Choroid plexus epithelial cell (primary cell): Measurements from ENCODE around the gene TTC4.

ENCODE experiments used
- DNase-seq: peaks from one replicate; pipeline ENCODE4 v3.0.0-alpha.2; 2010; ENCODE audit warnings: low read depth
- H3K4me3 ChIP-seq: 2 replicates; pipeline ENCODE4 v1.5.1; 2011; ENCODE audit warnings: low read depth, mild to moderate bottlenecking, control low read depth, low read length, moderate library complexity
- TF ChIP-seq, protein P1 (sequence below): conservative IDR thresholded peaks from 2 replicates; pipeline ENCODE4 v1.5.1; 2011; ENCODE audit warnings: low read depth, mild to moderate bottlenecking, control low read depth, inconsistent platforms, low read length, moderate library complexity

TTC4 gene

DNA sequence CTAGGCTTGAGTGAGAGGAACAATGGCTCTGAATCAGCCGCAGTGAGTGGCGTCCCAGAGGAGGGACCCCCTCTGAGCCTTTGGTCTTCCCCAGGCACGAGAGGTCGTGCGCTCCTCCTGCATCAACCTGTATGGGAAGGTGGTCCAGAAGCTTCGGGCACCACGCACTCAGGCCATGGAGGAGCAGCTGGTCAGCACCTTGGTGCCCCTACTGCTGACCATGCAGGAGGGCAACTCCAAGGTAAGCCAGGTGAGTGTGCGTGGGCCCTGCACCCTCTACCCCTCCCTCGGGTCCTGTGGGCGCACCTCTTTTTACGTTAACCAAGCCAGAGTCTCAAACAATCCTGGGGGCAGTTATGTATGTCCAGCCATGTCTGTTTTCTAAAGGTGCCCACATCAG, 13.7 kb upstream of the TTC4 start:
- no peak for DNase-seq
- TF ChIP-seq, protein P1, sequence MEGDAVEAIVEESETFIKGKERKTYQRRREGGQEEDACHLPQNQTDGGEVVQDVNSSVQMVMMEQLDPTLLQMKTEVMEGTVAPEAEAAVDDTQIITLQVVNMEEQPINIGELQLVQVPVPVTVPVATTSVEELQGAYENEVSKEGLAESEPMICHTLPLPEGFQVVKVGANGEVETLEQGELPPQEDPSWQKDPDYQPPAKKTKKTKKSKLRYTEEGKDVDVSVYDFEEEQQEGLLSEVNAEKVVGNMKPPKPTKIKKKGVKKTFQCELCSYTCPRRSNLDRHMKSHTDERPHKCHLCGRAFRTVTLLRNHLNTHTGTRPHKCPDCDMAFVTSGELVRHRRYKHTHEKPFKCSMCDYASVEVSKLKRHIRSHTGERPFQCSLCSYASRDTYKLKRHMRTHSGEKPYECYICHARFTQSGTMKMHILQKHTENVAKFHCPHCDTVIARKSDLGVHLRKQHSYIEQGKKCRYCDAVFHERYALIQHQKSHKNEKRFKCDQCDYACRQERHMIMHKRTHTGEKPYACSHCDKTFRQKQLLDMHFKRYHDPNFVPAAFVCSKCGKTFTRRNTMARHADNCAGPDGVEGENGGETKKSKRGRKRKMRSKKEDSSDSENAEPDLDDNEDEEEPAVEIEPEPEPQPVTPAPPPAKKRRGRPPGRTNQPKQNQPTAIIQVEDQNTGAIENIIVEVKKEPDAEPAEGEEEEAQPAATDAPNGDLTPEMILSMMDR: no peak
- no peak overlapping the region for H3K4me3 ChIP-seq

DNA sequence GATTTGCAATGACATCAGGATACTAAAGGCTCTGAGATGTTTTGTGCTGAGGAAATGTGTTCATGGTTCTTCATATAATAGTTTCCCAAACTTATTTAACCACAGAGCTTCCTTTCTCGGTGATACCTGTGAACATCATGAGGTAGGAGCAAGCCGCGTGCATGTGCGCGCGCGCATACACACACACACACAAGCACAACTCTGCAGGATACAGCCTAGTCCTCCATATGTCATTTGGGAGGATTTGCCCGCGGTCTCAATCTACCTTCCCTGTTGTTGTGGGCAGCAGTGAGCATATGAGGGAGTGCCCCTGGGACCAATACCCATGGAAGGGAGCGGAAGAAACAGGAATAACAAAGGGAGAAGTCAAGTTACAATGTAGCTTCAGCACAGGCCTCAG, 12.2 kb upstream of the TTC4 start:
- DNase-seq: no peak
- TF ChIP-seq, protein P1: no peak
- no peak overlapping the region for H3K4me3 ChIP-seq

DNA sequence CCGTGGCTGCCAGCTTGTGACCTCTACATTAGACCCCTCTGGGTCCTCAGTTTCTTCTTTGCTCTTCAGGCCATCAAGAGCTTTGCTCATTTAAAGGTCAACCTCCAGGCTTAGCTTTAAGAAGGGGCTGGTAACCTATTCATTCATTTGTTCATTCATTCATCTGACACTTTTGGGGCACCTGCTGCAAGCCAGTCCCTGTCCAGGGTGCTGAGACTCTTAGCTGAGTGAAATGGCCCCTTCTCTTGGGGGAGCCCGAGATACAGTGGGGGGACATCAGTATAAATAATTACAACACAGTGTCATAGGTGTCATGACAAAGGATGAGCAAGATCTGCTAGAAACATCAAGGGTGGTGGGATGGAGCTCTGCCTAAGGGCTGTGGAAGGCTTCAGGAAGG, 10.5 kb upstream of the TTC4 start:
- peak; percentile 14 for DNase-seq
- TF ChIP-seq, protein P1: no peak
- H3K4me3 ChIP-seq: no peak overlapping the region

DNA sequence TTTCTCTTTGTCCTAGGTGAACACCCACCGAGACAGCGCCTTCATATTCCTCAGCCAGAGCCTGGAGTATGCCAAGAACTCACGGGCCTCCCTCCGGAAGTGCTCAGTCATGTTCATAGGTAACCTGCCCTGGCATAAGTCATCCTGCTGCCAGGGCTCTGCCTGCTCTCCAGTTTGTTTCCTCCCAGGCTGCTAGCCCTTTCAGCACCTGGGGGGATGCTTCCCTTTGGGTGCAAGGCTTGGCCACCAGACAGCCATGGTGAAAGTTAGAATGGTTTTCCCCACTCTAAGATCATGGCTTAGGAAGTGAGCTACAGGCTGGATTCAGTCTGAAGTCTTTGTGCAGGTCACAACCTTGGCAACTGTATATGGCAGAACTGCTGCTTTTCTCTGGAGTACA, 9.2 kb upstream of the TTC4 start:
- H3K4me3 ChIP-seq: no peak overlapping the region
- TF ChIP-seq, protein P1: no peak
- DNase-seq: no peak

DNA sequence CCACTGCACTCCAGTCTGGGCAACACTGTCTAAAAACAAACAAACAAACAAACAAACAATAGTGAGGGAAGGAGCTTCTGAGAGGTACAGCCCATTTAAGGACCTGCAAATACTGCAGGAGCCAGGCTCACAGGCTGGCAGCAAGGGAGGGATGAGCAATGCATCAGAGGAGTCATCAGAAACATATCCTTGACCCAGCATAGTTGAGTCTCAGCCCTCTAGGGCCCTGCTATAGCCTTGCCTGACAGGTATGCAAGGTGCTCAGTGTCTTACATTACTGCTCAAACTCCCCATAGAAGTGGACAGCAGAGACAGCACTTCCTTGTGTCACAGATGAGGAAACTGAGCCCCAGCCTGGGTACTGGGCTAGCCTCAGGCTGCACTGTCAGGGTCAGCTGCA, 7.3 kb upstream of the TTC4 start:
- DNase-seq: no peak
- TF ChIP-seq, protein P1: no peak
- no peak overlapping the region for H3K4me3 ChIP-seq

DNA sequence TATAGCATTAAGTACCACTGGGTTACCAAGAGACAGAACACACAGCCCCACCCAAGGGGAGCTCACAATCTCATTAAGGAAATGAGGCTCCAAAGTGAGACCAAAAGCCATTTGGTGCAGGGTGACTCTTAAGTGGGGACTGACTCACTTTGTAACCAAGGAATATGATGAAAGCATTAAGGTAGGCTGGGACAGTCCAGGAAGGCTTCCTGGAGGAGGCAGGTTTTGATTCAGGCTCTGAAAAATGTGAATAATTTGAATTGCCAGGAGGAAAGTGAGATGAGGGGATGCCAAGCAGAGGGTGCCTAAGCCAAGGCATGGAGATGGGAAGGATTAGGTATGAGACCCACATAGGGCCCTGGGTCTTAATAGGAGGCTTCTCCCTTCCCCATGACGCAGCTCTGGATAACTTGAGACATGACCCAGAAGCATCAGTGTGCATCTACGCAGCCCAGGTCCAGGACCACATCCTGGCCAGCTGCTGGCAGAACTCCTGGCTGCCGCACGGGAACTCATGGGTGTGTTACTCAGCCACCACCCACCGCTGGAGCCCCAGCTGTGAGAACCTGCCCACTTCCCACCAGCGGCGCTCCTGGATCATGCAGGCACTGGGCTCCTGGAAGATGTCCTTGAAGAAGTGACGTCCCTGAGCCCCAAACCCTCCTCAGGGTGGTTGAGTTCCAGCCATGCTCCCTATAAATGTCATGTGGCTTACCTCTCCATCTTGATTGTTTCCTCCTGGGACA, 5.9 kb upstream of the TTC4 start:
- H3K4me3 ChIP-seq: no peak overlapping the region
- TF ChIP-seq, protein P1: no peak

DNA sequence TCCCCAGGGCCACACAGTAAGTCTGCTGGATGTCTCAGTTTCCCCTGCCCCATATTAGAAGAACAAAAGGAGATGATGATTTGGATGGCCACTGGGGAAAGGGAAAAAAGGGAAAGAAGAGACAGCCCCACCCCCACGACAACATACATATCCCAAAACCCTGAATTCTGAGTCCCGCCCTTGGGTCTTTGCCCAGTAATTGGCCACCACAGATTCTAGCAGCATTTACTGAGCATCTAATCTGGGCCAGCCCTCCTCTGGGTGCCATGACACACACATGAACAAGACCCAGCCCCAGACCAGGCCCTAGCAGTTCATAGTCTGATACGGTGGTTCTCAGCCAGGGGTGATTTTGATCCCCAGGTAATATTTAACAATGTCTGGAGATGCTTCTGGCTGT, 5.2 kb upstream of the TTC4 start:
- TF ChIP-seq, protein P1: no peak
- DNase-seq: no peak
- H3K4me3 ChIP-seq: no peak overlapping the region

More for the DNA sequence above, 5.9 kb upstream of the TTC4 start:
- DNase-seq: no peak
